GM06990 (cell line): ENCODE measurements around the gene ROR2.

Experiments used
- DNase-seq: peaks from one replicate; pipeline ENCODE4 v3.0.0-alpha.2; 2011; ENCODE audit not compliant: insufficient read length; ENCODE audit errors: extremely low read depth
- H3K27me3 ChIP-seq: replicated peaks from 2 replicates; pipeline ENCODE4 v1.6.0; 2011; ENCODE audit warnings: low read length; ENCODE audit not compliant: control insufficient read depth, insufficient read depth
- H3K36me3 ChIP-seq: 2 replicates; pipeline ENCODE4 v1.5.1; 2011; ENCODE audit warnings: low read length; ENCODE audit not compliant: control insufficient read depth, insufficient read depth
- H3K4me3 ChIP-seq: replicated peaks from 2 replicates; pipeline ENCODE4 v1.5.1; 2011; ENCODE audit warnings: low read depth, mild to moderate bottlenecking, control low read depth, low read length
- CTCF ChIP-seq: IDR thresholded peaks from 2 replicates; pipeline ENCODE4 v1.5.1; 2011; ENCODE audit warnings: low read length, control low read depth, mild to moderate bottlenecking, inconsistent platforms; ENCODE audit not compliant: insufficient read depth, poor library complexity, severe bottlenecking

The ROR2 gene

GRCh38 chr9:91902475-91903125 lies 47.4 kb downstream of the ROR2 start:
- Histone ChIP-seq H3K36me3 (no peaks in the 10 kb centered on the region), H3K4me3 (no peak overlapping the region), H3K27me3 (no peaks in the 10 kb centered on the region)
- no peak for DNase-seq
- no peak for TF ChIP-seq CTCF

GRCh38 chr9:91900797-91901177 lies 49.2 kb downstream of the ROR2 start:
- DNase-seq = no peak
- Histone ChIP-seq H3K36me3 (no peaks in the 10 kb centered on the region), H3K4me3 (no peak overlapping the region), H3K27me3 (no peaks in the 10 kb centered on the region)
- TF ChIP-seq CTCF = no peak

- H3K36me3 ChIP-seq = no peaks in the 10 kb centered on the region
- DNase-seq = no peak
- no peak for TF ChIP-seq CTCF
- H3K4me3 ChIP-seq = no peak overlapping the region
- no peaks in the 10 kb centered on the region for H3K27me3 ChIP-seq
Measured at GRCh38 chr9:91900055-91900796, 49.8 kb downstream of the ROR2 start.

GRCh38 chr9:91899594-91899993 lies 50.4 kb downstream of the ROR2 start:
- Histone ChIP-seq H3K4me3 (no peak overlapping the region), H3K27me3 (no peaks in the 10 kb centered on the region), H3K36me3 (no peaks in the 10 kb centered on the region)
- TF ChIP-seq CTCF = no peak
- no peak for DNase-seq

GRCh38 chr9:91899219-91899563 lies 50.8 kb downstream of the ROR2 start:
- Histone ChIP-seq H3K27me3 (no peaks in the 10 kb centered on the region), H3K36me3 (no peaks in the 10 kb centered on the region), H3K4me3 (no peak overlapping the region)
- no peak for DNase-seq
- no peak for TF ChIP-seq CTCF
